ENCODE data around the gene MACROD2.
"Not testable (repeated sequence)": the region's sequence is repeated elsewhere in the genome, so short reads cannot be mapped to it uniquely, and the experiment has no call there.

The MACROD2 gene

DNA sequence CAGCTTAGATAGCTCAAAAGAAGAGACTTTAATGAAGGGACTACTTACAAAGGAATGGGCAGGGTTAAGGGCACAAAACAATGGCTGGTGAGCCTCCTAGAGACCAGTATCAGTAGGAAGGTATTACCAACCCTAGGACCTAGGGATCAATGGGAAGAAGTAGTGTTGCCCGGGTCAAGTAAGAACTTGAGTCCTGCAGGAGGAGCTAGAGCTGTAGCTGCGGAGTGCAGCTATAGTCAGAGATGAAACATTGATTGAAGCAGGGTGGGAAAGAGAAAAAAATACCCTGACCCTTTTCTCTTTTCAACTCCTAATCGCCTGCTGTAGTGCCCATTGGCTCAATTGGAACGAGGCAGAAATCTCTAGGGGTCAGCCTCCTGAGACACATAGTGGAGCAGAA, 198.1 kb downstream of the MACROD2 start:
- no peak for DNase-seq (ENCODE audit: low read depth in 2 of 2)

DNA sequence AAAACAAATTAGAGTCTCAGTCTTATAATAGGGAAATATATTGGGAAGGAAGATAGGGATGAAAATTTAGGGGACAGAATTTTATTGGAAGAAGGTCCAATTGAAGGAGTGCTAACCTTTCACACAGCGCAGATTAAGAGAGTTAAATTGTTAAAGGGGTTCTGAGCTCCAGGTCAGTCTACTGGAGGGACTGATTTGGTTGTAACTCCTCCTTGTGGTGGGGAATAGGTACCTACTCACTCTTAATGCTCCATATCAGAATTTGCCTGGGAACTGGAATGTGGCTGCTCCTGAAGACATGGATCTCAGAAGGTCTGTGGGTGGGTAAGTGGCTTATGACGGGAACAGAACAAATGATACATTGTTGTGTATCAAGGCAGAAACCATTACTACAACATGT, 198.6 kb downstream of the MACROD2 start:
- DNase-seq (ENCODE audit: low read depth in 2 of 2), result no peak

DNA sequence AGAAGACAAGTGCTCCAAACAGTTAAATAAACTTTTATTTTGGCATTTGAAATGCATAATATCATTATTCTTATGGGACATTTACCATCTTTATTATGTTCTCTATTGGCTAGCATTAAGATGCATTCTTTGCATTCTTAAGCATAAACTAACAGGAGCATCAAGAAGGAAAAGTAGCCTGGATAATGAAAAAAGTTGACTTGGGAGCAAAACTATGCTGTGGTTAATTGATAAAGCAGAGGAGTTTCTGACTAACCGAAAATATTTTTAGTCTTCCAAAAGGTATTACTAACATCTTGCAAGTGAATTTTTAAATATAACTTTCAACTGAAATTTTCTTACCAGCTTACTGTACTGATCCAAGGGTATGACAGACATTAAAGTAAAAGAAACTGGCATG, 201.8 kb downstream of the MACROD2 start:
- DNase-seq (ENCODE audit: low read depth in 2 of 2), result no peak

DNA sequence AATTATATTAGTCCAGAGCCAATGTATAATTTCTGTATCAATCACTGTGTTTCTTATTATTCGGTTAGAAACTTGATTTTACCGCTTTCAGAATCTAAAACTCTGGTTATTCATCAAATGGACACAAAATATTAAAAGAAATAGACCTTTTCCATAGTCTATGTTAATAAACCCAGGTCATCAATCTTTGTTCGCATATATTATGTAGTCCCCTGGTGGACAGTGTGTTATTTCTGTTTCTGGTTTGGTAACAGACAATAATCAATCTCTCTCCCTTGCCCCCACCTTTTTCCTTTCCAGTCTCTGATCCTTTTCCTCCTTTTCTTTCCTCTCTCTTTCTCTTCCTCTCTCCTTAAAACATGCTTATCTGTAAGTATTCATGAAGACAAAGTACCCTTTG, 203.1 kb downstream of the MACROD2 start:
- DNase-seq (ENCODE audit: low read depth in 2 of 2), result no peak

DNA sequence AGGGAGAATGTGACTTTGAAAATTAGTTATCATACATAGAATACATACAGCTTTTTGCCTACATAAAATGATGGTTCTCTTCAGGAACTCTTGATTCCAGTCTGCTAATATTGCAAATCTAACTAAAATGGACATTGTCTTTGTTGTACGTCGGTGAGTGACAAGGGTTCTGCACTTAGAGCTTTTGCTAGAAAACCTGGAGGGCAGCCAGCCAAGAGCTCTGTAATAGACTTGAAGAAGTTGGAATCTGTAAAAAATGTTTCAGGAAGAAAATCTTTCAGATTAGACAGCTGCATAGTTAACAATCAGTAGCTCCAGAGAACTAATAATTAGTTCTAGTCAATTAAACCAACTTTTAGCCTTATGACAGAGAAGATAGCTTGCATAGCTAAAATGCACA, 203.8 kb downstream of the MACROD2 start:
- DNase-seq (ENCODE audit: low read depth in 2 of 2), result no peak

DNA sequence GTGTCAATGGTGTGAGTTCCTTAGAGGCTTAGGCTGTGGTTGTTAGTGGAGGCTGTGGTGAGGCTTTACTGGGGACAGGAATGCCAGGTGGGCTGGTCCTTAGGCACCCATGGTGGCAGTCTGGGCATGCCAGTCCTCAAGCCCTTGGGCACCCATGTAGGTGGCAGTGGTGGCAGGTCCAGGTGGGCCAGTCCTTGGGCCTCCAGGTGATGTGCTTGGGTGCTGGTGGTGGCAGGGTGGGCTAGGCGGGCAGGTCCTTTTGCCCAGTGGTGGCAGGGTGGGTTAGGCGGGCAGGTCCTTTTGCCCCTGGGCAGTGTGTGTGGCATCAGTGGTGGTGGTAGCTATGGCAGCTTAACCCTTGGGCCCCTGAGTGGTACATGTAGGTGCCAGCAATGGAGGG, 208.3 kb downstream of the MACROD2 start:
- DNase-seq (ENCODE audit: low read depth in 2 of 2), result no peak

DNA sequence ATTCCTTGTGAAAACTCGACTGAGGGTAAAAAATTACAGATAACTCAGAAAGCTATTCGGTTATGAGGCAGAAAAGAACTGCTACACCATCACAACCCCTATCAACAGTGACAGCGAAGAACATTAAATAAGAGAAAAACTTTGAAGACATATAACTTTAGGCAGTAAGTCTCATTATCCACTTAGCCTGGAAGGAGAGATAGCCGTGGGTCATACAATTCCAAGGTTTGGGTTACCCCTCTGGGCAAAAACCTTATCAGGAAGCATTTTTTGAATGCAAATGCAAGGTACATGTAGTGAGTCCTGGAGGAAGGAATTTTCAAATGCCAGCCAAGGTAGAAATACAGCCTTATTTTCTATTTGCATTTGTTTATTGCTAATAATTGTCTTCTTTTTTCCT, 212.3 kb downstream of the MACROD2 start:
- DNase-seq (ENCODE audit: low read depth in 2 of 2), result no peak

DNA sequence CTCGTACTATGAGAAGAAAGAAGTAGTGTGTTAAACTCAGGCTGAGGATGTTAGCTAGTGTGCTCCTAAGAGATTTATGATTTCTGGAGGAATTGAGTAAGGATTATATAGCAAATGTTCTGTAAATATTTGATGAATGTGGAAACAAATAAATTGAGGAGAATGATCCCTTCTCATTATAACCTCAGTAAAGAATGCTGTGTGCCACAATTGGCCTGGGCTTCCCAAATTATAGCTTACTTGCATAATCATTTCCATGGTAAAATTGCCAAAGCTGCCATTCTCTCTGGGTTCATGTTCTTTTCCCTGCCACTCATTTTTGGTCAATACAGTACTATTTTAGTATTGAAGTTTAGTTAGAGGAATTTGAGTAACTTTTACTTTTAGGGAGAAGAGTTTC, 213.6 kb downstream of the MACROD2 start:
- no peak for DNase-seq (ENCODE audit: low read depth in 2 of 2)

DNA sequence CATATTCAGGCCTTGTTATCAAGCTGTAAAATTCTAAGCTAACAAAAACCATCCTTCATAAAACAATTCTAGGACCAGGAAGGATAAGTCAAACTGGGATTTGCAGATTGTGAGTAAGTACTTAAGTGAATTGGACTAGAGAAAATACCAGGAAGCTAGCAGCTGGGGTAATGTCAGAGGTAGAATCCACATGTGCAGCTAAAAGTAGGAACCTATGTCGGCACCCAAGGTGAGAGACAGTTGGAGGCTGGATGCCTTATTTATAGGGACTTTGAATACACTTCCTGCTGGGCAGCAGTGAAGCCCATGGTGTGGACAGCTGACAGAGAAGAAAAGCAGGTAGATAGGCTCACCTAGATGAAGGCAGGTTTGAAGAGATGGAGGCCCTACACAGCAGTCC, 214.8 kb downstream of the MACROD2 start:
- no peak for DNase-seq (ENCODE audit: low read depth in 2 of 2)

DNA sequence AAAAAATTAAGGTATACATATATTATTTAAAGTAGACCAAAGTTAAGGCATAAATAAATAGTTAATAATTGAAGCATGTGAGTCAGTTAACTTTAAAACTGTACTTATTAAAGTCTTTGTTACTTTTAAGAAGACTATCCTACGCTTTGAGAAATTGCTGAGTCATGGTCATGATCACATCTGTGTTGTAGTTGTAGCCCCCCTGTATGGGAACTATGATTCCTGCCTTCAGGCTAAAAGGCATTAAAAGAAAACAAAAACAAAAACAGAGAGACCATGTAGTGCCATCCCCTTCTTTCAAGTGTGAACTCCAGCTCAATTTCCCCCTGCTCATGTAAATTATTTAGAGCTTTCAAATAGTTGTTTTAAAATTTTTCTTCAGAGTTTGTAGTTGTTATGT, 218.7 kb downstream of the MACROD2 start:
- no peak for DNase-seq (ENCODE audit: low read depth in 2 of 2)

DNA sequence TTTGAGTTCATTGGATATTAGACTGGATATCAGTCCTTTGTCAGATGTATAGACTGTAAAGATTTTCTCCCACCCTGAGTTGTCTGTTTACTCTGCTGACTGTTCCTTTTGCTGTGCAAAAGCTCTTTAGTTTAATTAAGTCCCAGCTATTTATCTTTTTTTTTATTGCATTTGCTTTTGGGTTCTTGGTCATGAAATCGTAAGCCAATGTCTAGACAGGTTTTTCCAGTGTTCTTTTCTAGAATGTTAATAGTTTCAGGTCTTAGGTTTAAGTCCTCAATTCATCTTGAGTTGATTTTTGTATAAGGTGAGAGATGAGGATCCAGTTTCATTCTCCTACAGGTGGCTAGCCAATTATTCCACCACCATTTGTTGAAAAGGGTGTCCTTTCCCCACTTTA, 220.6 kb downstream of the MACROD2 start:
- DNase-seq (ENCODE audit: low read depth in 2 of 2), result not testable (repeated sequence)

DNA sequence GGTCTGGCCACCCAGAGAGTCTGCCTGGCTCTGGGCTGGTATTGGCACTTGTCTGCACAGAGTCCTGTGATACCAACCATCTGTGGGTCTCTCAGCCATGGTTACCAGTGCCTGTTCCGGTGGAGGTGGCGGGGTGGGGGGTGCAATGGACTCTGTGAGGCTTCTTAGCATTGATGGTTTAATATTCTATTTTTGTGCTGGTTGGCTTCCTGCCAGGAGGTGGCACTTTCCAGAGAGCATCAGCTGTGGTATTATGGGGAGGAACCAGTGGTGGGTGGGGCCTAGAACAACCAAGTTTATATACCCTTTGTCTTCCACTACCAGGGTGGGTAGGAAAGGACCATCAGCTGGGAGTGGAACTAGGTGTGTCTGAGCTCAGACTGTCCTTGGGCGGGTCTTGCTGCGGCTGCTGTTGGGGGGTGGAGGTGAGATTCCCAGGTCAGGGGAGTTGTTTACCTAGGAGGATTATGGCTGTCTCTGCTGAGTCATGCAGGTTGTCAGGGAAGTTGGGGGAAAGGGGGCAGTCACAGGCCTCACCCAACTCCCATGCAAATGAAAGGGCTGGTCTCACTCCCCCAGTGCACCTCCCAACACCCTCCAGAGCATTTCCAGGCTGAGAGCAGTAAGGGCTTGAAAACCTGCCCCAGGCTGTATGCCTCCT, 224.6 kb downstream of the MACROD2 start:
- no peak for DNase-seq (ENCODE audit: low read depth in 2 of 2)

DNA sequence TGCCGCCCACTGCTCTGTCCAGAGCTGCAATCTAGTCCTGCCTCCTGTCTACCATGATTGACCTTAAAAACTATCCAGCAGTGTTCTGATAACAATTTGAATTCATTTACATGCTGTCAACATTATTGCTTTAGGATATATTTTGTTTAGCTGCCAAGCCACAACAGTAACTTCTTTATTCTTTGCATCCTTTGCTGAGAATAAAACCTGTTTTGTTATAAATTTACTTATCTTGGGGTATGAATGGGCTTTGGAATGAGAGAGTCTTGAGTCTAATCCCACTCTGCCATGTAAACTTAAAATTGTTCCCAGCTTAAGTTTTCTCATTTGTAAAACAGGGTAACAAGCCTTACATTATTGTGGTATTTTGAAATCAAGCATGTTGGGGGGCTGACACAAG, 225.7 kb downstream of the MACROD2 start:
- no peak for DNase-seq (ENCODE audit: low read depth in 2 of 2)

DNA sequence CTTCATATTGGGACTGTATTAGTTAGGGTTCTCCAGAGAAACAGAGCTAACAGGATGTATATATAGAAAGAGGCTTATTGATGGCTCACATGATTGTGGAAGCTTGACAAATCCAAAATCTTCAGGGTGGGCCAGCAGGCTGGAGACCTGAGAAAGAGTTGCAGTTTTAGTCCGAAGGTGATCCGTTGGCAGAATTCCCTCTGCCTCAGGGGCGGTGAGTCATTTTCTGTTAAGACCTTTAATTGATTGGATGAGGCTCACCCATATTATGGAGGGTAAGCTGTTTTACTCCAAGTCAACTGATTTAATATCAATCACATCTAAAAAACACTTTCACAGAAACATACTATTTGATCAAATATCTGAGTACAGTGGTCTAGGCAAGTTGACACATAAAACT, 228.5 kb downstream of the MACROD2 start:
- DNase-seq (ENCODE audit: low read depth in 2 of 2), result no peak

DNA sequence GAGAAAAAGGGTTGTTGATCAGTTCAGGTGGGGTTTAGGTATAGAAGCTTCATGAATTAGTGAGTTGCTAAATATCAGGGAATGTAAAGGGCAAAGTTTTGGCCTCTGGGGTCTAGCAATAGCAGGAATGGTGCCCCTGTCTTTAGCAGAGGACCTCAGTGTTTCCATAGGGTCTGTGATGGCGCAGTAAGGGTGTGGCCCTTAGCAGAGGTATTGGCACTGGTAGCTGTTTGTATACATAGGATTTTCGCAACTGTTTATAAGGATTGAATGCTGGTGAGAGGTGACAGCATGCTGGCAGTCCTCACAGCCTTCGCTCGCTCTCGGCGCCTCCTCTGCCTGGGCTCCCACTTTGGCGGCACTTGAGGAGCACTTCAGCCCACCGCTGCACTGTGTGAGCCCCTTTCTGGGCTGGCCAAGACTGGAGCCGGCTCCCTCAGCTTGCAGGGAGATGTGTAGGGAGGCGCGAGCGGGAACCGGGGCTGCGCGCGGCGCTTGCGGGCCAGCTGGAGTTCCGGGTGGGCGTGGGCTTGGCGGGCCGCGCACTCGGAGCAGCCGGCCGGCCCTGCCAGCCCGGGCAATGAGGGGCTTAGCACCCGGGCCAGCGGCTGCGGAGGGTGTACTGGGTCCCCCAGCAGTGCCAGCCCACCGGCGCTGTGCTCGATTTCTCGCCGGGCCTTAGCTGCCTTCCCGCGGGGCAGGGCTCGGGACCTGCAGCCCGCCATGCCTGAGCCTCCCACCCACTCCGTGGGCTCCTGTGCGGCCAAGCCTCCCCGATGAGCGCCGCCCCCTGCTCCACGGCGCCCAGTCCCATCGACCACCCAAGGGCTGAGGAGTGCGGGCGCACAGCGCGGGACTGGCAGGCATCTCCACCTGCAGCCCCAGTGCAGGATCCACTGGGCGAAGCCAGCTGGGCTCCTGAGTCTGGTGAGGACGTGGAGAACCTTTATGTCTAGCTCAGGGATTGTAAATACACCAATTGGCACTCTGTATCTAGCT, 231.0 kb downstream of the MACROD2 start:
- not testable (repeated sequence) for DNase-seq (ENCODE audit: low read depth in 2 of 2)

DNA sequence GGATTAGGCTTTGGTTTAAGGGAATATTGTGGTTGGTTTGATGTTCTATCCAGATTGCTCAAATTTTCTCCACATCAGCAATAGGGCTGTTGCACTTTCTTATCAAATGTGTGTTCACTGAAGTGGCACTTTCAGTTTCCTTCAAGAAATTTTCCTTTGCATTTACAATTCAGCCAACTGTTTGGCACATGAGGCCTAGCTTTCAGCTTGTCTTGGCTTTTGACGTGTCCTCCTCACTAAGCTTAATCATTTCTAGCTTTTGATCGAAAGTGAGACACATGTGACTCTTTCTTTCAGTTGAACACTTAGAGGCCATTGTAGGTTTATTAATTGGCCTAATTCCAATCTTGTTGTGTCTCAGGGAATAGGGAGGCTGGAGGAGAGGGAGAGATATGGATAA, 237.3 kb downstream of the MACROD2 start:
- no peak for DNase-seq (ENCODE audit: low read depth in 2 of 2)

DNA sequence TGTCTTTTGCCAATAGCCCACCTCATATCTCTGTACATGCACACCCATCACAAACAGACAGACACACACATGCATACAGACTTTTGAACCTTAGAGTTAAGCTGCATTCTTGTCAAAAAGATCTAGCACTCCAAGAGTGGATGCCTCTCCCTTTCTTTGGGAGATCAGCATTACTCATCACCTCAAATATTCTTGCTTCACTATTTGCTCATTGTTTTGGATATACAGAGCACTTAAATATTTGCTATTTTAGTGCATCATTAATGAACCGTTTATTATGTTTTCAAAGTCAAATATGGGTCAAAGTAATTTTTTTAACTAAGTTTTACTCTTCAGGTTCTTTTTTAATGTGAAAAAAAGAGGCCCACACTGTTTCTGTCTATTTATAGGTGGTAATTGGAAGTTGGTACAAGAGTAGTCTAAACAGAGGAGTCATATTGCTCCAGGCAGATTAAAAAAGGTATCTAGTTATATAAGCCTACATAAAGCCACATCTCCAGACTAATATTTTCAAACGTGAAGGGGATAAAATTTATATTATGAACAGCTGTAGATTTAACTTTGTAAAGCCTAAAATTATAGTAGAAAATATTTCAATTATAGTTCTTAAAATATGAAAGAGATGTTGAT, 239.5 kb downstream of the MACROD2 start:
- no peak for DNase-seq (ENCODE audit: low read depth in 2 of 2)

DNA sequence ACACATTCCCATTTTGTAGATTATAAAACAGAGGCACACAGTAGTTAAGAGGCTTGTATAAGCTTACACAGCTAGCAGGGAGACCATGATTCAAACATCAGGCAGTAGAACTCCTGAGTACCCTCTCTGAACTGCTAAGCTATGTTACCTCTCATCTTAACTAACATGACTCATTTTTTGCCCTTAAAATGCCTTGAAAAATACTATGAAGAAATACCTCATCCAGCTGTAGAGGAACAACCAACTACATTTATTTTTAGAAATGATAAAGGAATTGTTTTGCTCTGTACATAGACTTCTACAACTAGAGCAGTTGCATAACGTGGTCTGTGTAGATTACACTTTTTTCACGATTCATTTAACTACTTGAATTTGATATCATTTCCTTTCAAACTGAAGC, 240.0 kb downstream of the MACROD2 start:
- no peak for DNase-seq (ENCODE audit: low read depth in 2 of 2)

DNA sequence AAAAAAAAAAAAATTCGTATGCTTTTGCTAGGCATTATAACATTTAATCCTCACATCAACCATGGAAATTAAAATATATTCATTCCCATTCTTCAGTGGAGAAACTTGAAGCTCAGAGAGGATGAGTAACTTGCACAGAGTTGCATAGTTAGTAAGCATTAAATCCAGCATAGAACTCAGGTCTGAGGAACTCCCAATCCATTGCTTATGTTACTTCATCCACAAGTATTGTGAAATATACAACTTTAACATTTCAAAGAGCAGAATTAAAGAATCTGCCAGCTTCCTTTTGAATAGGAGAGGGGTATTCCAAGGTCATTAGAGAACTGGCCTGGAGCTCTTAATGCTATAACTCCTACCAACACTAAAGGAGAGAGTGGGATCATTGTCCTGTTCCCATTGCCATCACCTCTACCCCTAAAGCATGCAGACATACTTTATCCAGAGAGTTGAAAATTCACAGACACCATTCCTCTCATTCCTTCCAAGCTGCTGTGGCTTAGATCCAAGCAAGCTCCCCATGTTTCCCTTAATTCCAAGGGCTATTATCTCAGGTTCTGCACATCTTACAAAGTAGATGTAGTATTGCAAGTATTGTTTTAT, 250.2 kb downstream of the MACROD2 start:
- DNase-seq (ENCODE audit: low read depth in 2 of 2), result no peak

DNA sequence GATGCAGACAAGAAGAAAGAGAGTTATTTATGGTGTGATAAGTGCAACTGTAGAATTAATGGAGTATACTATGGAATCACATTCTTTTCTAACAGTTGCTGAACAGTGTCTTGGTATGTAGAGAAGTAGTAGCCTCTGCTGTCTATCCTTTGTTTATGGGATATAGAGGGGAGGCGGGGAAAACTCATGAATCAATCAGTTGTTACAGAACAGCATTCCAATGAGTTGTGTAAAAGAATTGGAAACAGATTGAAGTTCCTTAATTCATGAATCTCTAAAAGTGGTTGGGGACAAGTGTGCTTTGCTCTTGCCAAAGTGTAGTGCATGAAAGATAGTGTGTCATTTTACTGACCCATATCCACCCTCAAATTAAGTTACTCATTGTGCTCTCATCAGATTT, 264.4 kb downstream of the MACROD2 start:
- DNase-seq (ENCODE audit: low read depth in 2 of 2), result no peak

DNA sequence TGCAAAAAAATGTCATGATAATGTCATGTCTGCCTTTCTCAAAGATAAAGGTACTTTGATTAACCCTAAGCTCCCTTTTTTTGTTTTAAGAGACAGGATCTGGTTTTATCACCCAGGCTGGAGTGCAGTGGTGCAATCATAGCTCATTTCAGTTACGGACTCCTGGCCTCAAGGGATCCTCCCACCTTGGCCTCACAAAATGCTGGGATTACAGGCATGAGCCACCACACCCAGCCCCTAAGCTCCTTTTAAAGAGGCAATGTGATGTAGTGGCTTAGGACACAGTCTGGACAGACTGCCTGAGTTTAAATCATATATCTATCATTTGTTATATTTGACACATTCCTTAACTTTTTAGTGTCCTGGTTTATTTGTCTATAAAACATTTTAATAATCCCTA, 265.1 kb downstream of the MACROD2 start:
- no peak for DNase-seq (ENCODE audit: low read depth in 2 of 2)

DNA sequence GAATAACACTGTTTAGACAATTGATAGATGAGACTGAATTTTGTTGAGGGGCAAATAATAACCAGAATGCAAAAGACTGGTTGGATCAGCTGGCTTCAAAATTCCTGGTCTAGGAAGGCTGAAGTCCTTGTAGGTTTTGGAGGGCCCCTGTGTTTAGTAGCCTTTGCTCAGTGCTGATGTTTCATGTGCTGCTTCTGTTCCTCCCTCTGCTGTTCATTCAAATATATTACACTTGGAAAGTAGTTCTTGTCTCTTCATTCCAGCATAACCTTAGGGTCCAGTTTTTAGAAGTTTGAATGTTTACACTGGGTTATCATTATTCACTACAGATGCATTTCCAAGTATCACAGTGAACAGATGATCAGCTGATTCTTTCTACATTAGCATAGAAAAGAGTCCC, 269.6 kb downstream of the MACROD2 start:
- no peak for DNase-seq (ENCODE audit: low read depth in 2 of 2)

Data from stimulated activated CD8-positive, alpha-beta memory T cell treated with anti-CD3 and anti-CD28 coated beads, Interleukin-2, amount 100 ng/mL, for 1 hour (primary cell).